Amygdala (tissue), 56 donors: ENCODE data around the gene C6.

Experiments
- DNase-seq, 56 donors: peaks; one replicate each; lab custom pipeline; 2025; lab: John Stamatoyannopoulos, UW

The C6 gene

GRCh38 chr5:41127967-41128690 is 85.2 kb downstream of the C6 start:
- no peak for DNase-seq

DNA sequence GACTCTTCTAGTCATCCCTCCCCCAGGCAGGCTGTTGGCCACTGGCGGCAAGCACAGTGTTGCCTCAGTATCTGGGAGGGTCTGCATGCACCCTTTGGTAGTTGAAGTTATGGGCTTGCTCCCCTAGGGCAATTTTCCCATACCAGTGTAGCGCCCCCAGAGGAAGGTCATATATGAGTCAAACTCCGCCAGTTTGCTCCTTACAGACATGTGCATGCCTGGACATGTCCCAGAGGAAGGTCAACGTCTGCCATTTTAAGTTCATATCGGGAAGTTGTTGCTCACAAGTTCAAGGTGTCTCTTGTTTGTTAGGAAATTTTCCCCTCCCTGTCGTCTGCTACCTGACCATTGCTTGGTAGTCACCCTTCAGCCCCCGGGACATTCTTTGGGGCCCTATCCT is 90.9 kb downstream of the C6 start:
- DNase-seq, result no peak

- DNase-seq, result no peak
These were observed 92.7 kb downstream of the C6 start for GRCh38 chr5:41120600-41120999.

DNA sequence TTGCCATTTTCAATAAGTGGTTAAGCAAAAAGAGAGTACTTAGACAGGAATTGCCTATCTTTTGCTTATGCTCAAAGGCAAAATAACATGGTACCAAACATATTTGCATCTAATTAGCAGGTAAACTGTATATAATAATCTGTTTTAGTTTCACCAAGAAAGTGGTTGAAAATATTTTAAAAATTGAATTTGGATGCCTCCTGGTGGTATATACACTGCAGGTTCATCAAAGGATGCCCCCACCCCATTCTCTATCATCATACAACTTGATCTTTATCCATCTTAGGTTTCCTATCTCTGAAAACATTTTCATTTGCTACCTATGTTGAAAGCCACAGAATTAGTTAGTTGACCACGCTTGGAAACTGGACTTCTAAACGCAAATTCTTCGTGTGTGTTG is 95.2 kb downstream of the C6 start:
- no peak for DNase-seq

GRCh38 chr5:41115281-41115680 is 98.1 kb downstream of the C6 start:
- no peak for DNase-seq

DNA sequence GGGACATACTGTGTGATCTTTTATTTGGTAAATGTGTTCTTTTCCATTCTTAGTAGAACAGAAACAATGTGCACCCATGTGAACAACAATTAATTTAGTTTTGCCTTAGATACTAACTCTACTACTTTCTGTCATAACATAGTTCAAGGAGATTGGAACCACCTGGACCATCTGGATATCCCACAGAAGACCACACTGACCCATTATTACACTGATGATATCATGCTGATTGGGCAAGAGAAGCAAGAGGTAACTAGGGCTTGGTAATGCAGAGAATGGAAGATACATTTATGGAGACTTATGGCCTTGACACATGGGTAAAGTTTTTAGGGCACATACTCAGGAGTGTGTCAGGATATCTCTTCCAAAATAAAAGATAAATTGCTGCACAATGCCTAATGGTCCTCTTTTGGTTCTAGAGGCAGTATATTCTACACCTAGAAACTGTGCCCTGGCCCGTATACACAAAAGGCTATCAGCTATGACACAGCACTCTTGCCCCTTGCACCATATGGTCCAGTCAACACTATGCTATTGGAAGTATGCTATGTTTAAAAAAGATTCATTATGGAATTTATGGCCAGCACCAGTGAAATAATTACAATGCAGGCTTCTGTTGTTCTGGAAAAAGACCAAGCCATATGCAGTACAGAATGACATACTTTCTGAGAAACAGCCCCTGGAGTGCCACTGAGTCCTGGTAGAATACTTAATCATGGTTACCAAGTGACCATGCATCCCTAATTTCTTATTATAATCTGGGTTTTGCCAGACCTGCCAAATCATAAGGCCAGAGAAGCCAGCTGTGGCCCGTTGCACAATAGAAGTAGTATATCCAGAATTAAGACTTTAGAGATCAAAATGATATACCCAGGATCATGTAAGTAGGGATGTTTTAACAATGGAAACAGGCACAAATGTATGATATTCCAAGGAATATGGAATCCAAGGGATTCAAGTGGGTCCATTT is 100.6 kb downstream of the C6 start:
- no peak for DNase-seq

DNA sequence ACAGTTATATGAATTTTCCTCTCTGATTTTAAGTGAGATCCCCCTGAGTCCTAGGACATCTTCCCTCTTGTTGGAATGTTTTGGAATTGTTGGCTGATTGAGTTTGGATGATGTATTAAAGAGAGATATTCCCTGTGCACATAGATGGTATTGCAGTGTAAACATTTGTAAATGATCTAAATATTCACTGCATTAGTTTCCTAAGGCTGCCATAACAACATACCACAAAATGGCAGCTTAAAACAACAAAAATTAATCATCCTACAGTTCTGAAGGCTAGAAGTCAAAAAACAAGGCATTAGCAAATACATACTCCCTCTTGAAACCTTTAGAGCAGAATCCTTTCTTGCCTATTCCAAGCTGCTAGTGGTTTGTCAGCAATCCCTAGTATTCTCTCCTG is 104.1 kb downstream of the C6 start:
- no peak for DNase-seq

GRCh38 chr5:41102341-41102740 is 111.0 kb downstream of the C6 start:
- DNase-seq, result no peak

DNA sequence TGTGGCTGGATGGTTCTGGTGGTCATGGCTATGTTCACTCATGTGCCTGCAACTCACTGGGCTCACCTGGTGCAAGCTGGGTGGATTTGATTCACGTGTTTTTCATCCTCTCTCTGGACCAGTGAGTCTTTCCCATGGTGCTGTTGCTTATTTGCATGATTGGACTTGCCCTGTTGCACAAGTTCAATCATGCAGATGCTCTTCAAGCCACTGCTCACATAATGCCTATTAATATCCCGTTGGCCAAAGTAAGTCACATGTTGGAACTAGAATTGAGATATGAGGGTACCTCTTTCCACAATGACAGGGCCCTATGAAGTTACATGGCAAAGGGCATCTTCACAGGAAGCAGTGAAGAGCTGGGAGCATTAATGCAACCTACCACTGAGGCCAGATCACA is 115.7 kb downstream of the C6 start:
- DNase-seq, result no peak

- no peak for DNase-seq
These were observed 117.8 kb downstream of the C6 start for GRCh38 chr5:41095324-41096101.

DNA sequence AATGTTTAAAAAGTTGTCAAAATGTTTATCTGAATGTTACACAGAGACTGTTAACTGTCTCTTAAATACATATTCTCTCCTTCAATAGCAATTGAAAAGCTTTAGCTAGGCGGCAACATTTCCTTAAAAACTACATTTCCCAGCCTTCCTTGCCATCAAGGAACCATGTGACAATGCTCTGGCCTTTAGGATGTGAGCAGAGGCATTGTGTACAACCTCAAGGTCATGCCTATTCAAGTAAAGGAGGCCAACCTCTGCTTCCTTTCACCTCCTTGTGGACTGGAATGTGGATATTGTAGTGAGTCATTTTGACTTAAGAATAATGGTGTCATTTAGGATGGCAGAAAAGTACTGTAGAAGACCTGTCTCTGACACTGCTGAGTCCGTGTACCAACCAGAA is 118.5 kb downstream of the C6 start:
- DNase-seq, result no peak

DNA sequence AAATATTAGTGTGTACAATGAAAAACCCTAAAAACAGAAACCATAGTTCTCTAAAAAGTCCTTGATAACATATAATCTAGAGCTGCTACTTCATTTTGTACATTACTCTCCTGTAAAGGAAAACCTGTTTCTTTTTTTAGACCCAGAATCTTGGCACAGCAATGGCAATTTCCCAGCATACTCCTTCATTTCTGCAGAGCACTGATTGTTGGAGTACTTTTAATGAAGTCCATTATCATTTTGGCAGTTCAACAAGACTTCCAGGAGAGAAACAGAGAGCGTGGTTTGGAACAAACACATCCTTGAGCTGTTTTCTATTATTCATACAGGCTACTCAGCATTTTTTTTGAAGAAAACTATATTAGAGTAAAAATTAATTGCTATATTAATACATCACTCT is 119.5 kb downstream of the C6 start:
- DNase-seq, result no peak
